GM23338 (cell line): ENCODE measurements around the gene MRPL24. TPM values are rescaled to one million over a fixed set of nuclear protein-coding genes. Genes with fewer than 3 reads are reported as not detected.

Experiments
- ATAC-seq: fragments of 200-7000 bp; cut with Tn5 transposase; 3 replicates; pipeline ENCODE4 v1.9.1; 2020
- DNase-seq: peaks from one replicate; pipeline ENCODE4 v3.0.0-alpha.2; 2015; ENCODE audit warnings: low spot score
- H2AFZ ChIP-seq: fragments of 200-600 bp; sonication (generic); 2 replicates; pipeline ENCODE4 v1.8.0; 2016; ENCODE audit warnings: antibody characterized with exemption, mild to moderate bottlenecking, moderate library complexity
- H3F3A ChIP-seq: fragments of 200-600 bp; sonication (generic); replicated peaks from 2 replicates; pipeline ENCODE4 v1.8.0; 2017; ENCODE audit warnings: antibody characterized with exemption, mixed run types, low read depth
- H3K27ac ChIP-seq: fragments of 200-600 bp; sonication (generic); 2 replicates; pipeline ENCODE4 v1.6.1; 2016; ENCODE audit warnings: low read depth
- H3K27me3 ChIP-seq: fragments of 200-600 bp; sonication (generic); 2 replicates; pipeline ENCODE4 v1.8.0; 2016; ENCODE audit warnings: mild to moderate bottlenecking, mixed run types, moderate library complexity; ENCODE audit not compliant: insufficient read depth
- H3K36me3 ChIP-seq: fragments of 200-600 bp; sonication (generic); 2 replicates; pipeline ENCODE4 v1.8.0; 2016; ENCODE audit warnings: mild to moderate bottlenecking; ENCODE audit not compliant: insufficient read depth
- H3K4me1 ChIP-seq: fragments of 200-600 bp; sonication (generic); 2 replicates; pipeline ENCODE4 v1.8.0; 2016; ENCODE audit warnings: mild to moderate bottlenecking, moderate library complexity; ENCODE audit not compliant: insufficient read depth
- H3K4me2 ChIP-seq: fragments of 200-600 bp; sonication (generic); 2 replicates; pipeline ENCODE4 v1.7.1; 2017; ENCODE audit warnings: mixed run types
- H3K4me3 ChIP-seq: fragments of 200-600 bp; sonication (generic); 2 replicates; pipeline ENCODE4 v1.6.1; 2016; ENCODE audit warnings: mixed run types
- H3K79me2 ChIP-seq: fragments of 200-600 bp; sonication (generic); replicated peaks from 2 replicates; pipeline ENCODE4 v1.8.0; 2017; ENCODE audit warnings: mild to moderate bottlenecking; ENCODE audit not compliant: insufficient read depth
- H3K9me2 ChIP-seq: fragments of 200-600 bp; sonication (generic); 2 replicates; pipeline ENCODE4 v1.8.0; 2017; ENCODE audit not compliant: insufficient read depth
- H4K20me1 ChIP-seq: fragments of 200-600 bp; sonication (generic); replicated peaks from 2 replicates; pipeline ENCODE4 v1.8.0; 2017; ENCODE audit warnings: mild to moderate bottlenecking; ENCODE audit not compliant: insufficient read depth
- H3K27ac Mint-ChIP-seq: 2 replicates; pipeline ENCODE4 v1.8.0; 2020; ENCODE audit warnings: inconsistent platforms, mild to moderate bottlenecking, moderate library complexity, mixed read lengths
- H3K27me3 Mint-ChIP-seq: 3 replicates; pipeline ENCODE4 v1.8.0; 2022; ENCODE audit warnings: low read depth, mild to moderate bottlenecking, moderate library complexity, mixed read lengths, inconsistent platforms; ENCODE audit not compliant: insufficient read depth, poor library complexity
- H3K36me3 Mint-ChIP-seq: 3 replicates; pipeline ENCODE4 v1.8.0; 2021; ENCODE audit warnings: low read depth, mild to moderate bottlenecking, inconsistent platforms, moderate library complexity, mixed read lengths
- H3K4me1 Mint-ChIP-seq: 3 replicates; pipeline ENCODE4 v1.8.0; 2020; ENCODE audit warnings: mild to moderate bottlenecking, inconsistent platforms, mixed read lengths
- H3K4me3 Mint-ChIP-seq: 3 replicates; pipeline ENCODE4 v1.8.0; 2021; ENCODE audit warnings: moderate library complexity, mild to moderate bottlenecking, inconsistent platforms, mixed read lengths
- H3K9me3 Mint-ChIP-seq: 3 replicates; pipeline ENCODE4 v1.8.0; 2020; ENCODE audit warnings: moderate library complexity, mild to moderate bottlenecking, inconsistent platforms, mixed read lengths
- CREB1 ChIP-seq: fragments of 250-450 bp; sonication (Bioruptor Pico); IDR thresholded peaks from 2 replicates; pipeline ENCODE4 v1.5.0; 2020; ENCODE audit warnings: low read depth, mild to moderate bottlenecking, moderate library complexity
- EZH2 ChIP-seq: fragments of 200-600 bp; sonication (generic); IDR thresholded peaks from one replicate; pipeline ENCODE4 v1.8.0; 2017; ENCODE audit warnings: antibody characterized with exemption, mild to moderate bottlenecking, low read depth; ENCODE audit not compliant: unreplicated experiment
- EZH2phosphoT487 ChIP-seq: fragments of 200-600 bp; sonication (generic); IDR thresholded peaks from one replicate; pipeline ENCODE4 v1.8.1; 2018; ENCODE audit warnings: antibody characterized with exemption; ENCODE audit not compliant: unreplicated experiment
- JUNB ChIP-seq: IDR thresholded peaks from one replicate; pipeline ENCODE4 v1.6.1; 2016; ENCODE audit warnings: antibody characterized with exemption; ENCODE audit not compliant: unreplicated experiment
- NANOG ChIP-seq: IDR thresholded peaks from 2 replicates; pipeline ENCODE4 v1.6.1; 2016; ENCODE audit warnings: antibody characterized with exemption, borderline replicate concordance
- POLR2AphosphoS5 ChIP-seq: IDR thresholded peaks from 2 replicates; pipeline ENCODE4 v1.6.1; 2016; ENCODE audit warnings: antibody characterized with exemption, low read depth
- STAT1 ChIP-seq: IDR thresholded peaks from one replicate; pipeline ENCODE4 v1.6.1; 2016; ENCODE audit warnings: antibody characterized with exemption; ENCODE audit not compliant: unreplicated experiment
- ZNF331 ChIP-seq: fragments of 250-450 bp; sonication (Bioruptor Pico); IDR thresholded peaks from 2 replicates; pipeline ENCODE4 v1.5.0; 2020; ENCODE audit warnings: low read depth, mild to moderate bottlenecking, moderate library complexity
- polyA plus RNA-seq: library from polyadenylated mRNA; unstranded; fragments of >200 nt; fragmentation: Nextera tagmentation; extraction: Ambion mirVana; gene quantifications from 2 replicates; pipeline ENCODE4 v1.2.1, GENCODE V29; 2016
- total RNA-seq: library from RNA; depleted of rRNA; stranded (reverse); fragments of >200 nt; shearing (Covaris generic); gene quantifications from 2 replicates; pipeline ENCODE4 v1.2.3, GENCODE V29; 2014
- TF ChIP-seq, protein P1 (sequence below), 2 experiments: fragments of 200-600 bp in 1 of 2; sonication (generic) in 1 of 2; conservative IDR thresholded peaks; 2 replicates each; pipeline versions ENCODE4 v1.5.1 to v1.6.1; 2016 to 2017; ENCODE audit warnings: antibody characterized with exemption in 2 of 2, low read depth in 2 of 2, mild to moderate bottlenecking in 2 of 2, moderate library complexity in 1 of 2
- TF ChIP-seq, protein P2 (sequence below): IDR thresholded peaks from 2 replicates; pipeline ENCODE4 v1.6.1; 2016; ENCODE audit warnings: antibody characterized with exemption

The MRPL24 gene
- total and polyA plus RNA-seq, 2 experiments from 2014 or later: 18.8 to 45.7 TPM

GRCh38 chr1:156714830-156715229, 26.1 kb downstream of the MRPL24 start (continued):
- no peak for TF ChIP-seq NANOG
- TF ChIP-seq POLR2AphosphoS5: no peak
- TF ChIP-seq ZNF331 (CRISPR knock-in tag): no peak
- no peak for TF ChIP-seq JUNB
- no peak for TF ChIP-seq EZH2phosphoT487
- TF ChIP-seq CREB1: no peak
- TF ChIP-seq, protein P1, sequence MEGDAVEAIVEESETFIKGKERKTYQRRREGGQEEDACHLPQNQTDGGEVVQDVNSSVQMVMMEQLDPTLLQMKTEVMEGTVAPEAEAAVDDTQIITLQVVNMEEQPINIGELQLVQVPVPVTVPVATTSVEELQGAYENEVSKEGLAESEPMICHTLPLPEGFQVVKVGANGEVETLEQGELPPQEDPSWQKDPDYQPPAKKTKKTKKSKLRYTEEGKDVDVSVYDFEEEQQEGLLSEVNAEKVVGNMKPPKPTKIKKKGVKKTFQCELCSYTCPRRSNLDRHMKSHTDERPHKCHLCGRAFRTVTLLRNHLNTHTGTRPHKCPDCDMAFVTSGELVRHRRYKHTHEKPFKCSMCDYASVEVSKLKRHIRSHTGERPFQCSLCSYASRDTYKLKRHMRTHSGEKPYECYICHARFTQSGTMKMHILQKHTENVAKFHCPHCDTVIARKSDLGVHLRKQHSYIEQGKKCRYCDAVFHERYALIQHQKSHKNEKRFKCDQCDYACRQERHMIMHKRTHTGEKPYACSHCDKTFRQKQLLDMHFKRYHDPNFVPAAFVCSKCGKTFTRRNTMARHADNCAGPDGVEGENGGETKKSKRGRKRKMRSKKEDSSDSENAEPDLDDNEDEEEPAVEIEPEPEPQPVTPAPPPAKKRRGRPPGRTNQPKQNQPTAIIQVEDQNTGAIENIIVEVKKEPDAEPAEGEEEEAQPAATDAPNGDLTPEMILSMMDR (conservative IDR thresholded peaks at IDR 0.05; ENCODE audit: low read depth in 2 of 2): no peak
- no peak for TF ChIP-seq EZH2
- TF ChIP-seq, protein P2, sequence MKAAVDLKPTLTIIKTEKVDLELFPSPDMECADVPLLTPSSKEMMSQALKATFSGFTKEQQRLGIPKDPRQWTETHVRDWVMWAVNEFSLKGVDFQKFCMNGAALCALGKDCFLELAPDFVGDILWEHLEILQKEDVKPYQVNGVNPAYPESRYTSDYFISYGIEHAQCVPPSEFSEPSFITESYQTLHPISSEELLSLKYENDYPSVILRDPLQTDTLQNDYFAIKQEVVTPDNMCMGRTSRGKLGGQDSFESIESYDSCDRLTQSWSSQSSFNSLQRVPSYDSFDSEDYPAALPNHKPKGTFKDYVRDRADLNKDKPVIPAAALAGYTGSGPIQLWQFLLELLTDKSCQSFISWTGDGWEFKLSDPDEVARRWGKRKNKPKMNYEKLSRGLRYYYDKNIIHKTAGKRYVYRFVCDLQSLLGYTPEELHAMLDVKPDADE: no peak
- TF ChIP-seq STAT1: no peak

- Mint-ChIP-seq H3K27me3 (peaks cover 7% of the 10 kb centered on the region), H3K4me3 (no peak overlapping the region), H3K9me3 (no peaks in the 10 kb centered on the region; the same call in 2 of the 3 replicates), H3K27ac (no peak overlapping the region), H3K36me3 (peaks cover 6% of the 10 kb centered on the region; the same call in 1 of the 3 replicates), H3K4me1 (peaks cover 57% of the 10 kb centered on the region)
- Histone ChIP-seq H3K4me2 (no peak overlapping the region), H3K4me1 (peaks cover 58% of the 10 kb centered on the region), H2AFZ (no peak overlapping the region), H3K79me2 (no peaks in the 10 kb centered on the region), H3K9me2 (no peaks in the 10 kb centered on the region), H4K20me1 (0 out of 2 replicates have a peak, but pooled peaks cover 4% of the 10 kb centered on the region), H3K27me3 (0 out of 2 replicates have a peak, but pooled peaks cover 3% of the 10 kb centered on the region), H3K27ac (no peak overlapping the region), H3K36me3 (no peaks in the 10 kb centered on the region), H3F3A (peaks cover 16% of the 10 kb centered on the region), H3K4me3 (no peak overlapping the region)
- ATAC-seq (no peak), DNase-seq (no peak)
- TF ChIP-seq JUNB (no peak), EZH2 (no peak), STAT1 (no peak), EZH2phosphoT487 (no peak), NANOG (no peak), CREB1 (no peak)
Measured at GRCh38 chr1:156712626-156713025, 28.3 kb downstream of the MRPL24 start.
